Uterus (tissue), 2 donors: ENCODE data around the gene ABCA13.

Source experiments
- CTCF ChIP-seq, 4 experiments: fragments of 200-600 bp in 2 of 4; fragments of 450-650 bp in 2 of 4; sonication (generic) in 2 of 4; IDR thresholded peaks; one replicate each; pipeline ENCODE4 v1.5.1; 2016 to 2019; ENCODE audit warnings: antibody characterized with exemption in 4 of 4, mild to moderate bottlenecking in 2 of 4, moderate library complexity in 1 of 4
- POLR2A ChIP-seq, 2 donors: fragments of 450-650 bp; IDR thresholded peaks; one replicate each; pipeline ENCODE4 v1.6.1; 2016; ENCODE audit warnings: antibody characterized with exemption in 2 of 2, mild to moderate bottlenecking in 1 of 2, moderate library complexity in 1 of 2

GRCh38 chr7:48180981-48181380 is 9.7 kb downstream of the ABCA13 start:
- no peak for TF ChIP-seq CTCF (IDR thresholded peaks at IDR 0.05)
- no peak for TF ChIP-seq POLR2A (IDR thresholded peaks at IDR 0.05)
